ENCODE data around the gene SLC16A3. TPM values are rescaled to one million over a fixed set of nuclear protein-coding genes. Genes with fewer than 3 reads are reported as not detected.

Gene SLC16A3
- total RNA-seq = 21.1 TPM

GRCh38 chr17:82228842-82229697 is at the start of gene SLC16A3:
Gene SLC16A3, plus strand, starts transcription at chr17:82229042. Its CDS starts 6,967 bp downstream, at chr17:82236009.
- peaks cover 41% of the 10 kb centered on the region for H3K4me1 ChIP-seq
- H3K4me3 ChIP-seq = peak within 1 kb of the TSS; percentile 53 to 63

GRCh38 chr17:82179412-82179811 is 49.4 kb upstream of the SLC16A3 start:
- intact Hi-C loops (cut with DNase I) = no loop called here
- no peaks in the 10 kb centered on the region for H3K9me3 ChIP-seq
- no peaks in the 10 kb centered on the region for H3K27me3 ChIP-seq
- peaks cover 0 to 9% of the 10 kb centered on the region in 2 donors for H3K36me3 ChIP-seq
- H3K27ac ChIP-seq = no peak overlapping the region
- H3K4me3 ChIP-seq = no peak overlapping the region
- H3K4me1 ChIP-seq = no peaks in the 10 kb centered on the region
- no peak for DNase-seq (ENCODE audit: extremely low spot score in 2 of 2)
- TF ChIP-seq POLR2AphosphoS5 (IDR thresholded peaks at IDR 0.05; ENCODE audit: insufficient read depth in 1 of 2, low read depth in 1 of 2) (no peak), CTCF (IDR thresholded peaks at IDR 0.05) (no peak), POLR2A (IDR thresholded peaks at IDR 0.05) (no peak)

More at GRCh38 chr17:82228842-82229697, at the start of gene SLC16A3:
- H3K27me3 ChIP-seq = no peaks in the 10 kb centered on the region
- TF ChIP-seq POLR2A (IDR thresholded peaks at IDR 0.05) (peak in 1 of 2 donors; percentile 71), POLR2AphosphoS5 (IDR thresholded peaks at IDR 0.05; ENCODE audit: insufficient read depth in 1 of 2, low read depth in 1 of 2) (peak in 1 of 2 donors; percentile 11), CTCF (IDR thresholded peaks at IDR 0.05) (no peak)
- intact Hi-C loops (cut with DNase I) = no loop called here
- peak within 1 kb of the TSS; percentile 93 for H3K27ac ChIP-seq
- no peak for DNase-seq (ENCODE audit: extremely low spot score in 2 of 2)
- H3K9me3 ChIP-seq = no peaks in the 10 kb centered on the region
- H3K36me3 ChIP-seq = no peaks in the 10 kb centered on the region

GRCh38 chr17:82179946-82180475 is 48.8 kb upstream of the SLC16A3 start:
- H3K36me3 ChIP-seq = peaks cover 0 to 12% of the 10 kb centered on the region in 2 donors
- intact Hi-C loops (cut with DNase I) = no loop called here
- H3K4me1 ChIP-seq = no peaks in the 10 kb centered on the region
- TF ChIP-seq POLR2AphosphoS5 (IDR thresholded peaks at IDR 0.05; ENCODE audit: insufficient read depth in 1 of 2, low read depth in 1 of 2) (no peak), POLR2A (IDR thresholded peaks at IDR 0.05) (no peak), CTCF (IDR thresholded peaks at IDR 0.05) (no peak)
- H3K27ac ChIP-seq = no peak overlapping the region
- no peak overlapping the region for H3K4me3 ChIP-seq
- DNase-seq (ENCODE audit: extremely low spot score in 2 of 2) = no peak
- no peaks in the 10 kb centered on the region for H3K9me3 ChIP-seq
- H3K27me3 ChIP-seq = no peaks in the 10 kb centered on the region

- intact Hi-C loops (cut with DNase I) = no loop called here
- no peak for TF ChIP-seq POLR2AphosphoS5 (IDR thresholded peaks at IDR 0.05; ENCODE audit: insufficient read depth in 1 of 2, low read depth in 1 of 2)
- no peak for TF ChIP-seq POLR2A (IDR thresholded peaks at IDR 0.05)
- TF ChIP-seq CTCF (IDR thresholded peaks at IDR 0.05) = no peak
- Histone ChIP-seq H3K4me1 (no peaks in the 10 kb centered on the region), H3K36me3 (peaks cover 0 to 15% of the 10 kb centered on the region in 2 donors), H3K27ac (no peak overlapping the region), H3K9me3 (no peaks in the 10 kb centered on the region), H3K27me3 (no peaks in the 10 kb centered on the region), H3K4me3 (no peak overlapping the region)
- DNase-seq (ENCODE audit: extremely low spot score in 2 of 2) = no peak
Observed at GRCh38 chr17:82180776-82181528, 47.9 kb upstream of the SLC16A3 start.

Measured in vagina (tissue), 2 donors.